Osteocyte (in vitro differentiated cells): ENCODE measurements around the gene TRPC1. TPM values are rescaled to one million over a fixed set of nuclear protein-coding genes. Genes with fewer than 3 reads are reported as not detected.

ENCODE experiments used
- DNase-seq: peaks from one replicate; pipeline ENCODE4 v3.0.0; 2021; ENCODE audit warnings: mixed read lengths; ENCODE audit not compliant: unreplicated experiment; ENCODE audit errors: extremely low spot score
- H3K27ac Mint-ChIP-seq: one replicate; pipeline ENCODE4 v1.8.0; 2021; ENCODE audit warnings: mild to moderate bottlenecking, mixed read lengths; ENCODE audit not compliant: unreplicated experiment
- H3K27me3 Mint-ChIP-seq: one replicate; pipeline ENCODE4 v1.8.0; 2021; ENCODE audit warnings: mixed read lengths; ENCODE audit not compliant: unreplicated experiment
- H3K36me3 Mint-ChIP-seq: one replicate; pipeline ENCODE4 v1.8.0; 2021; ENCODE audit warnings: mixed read lengths; ENCODE audit not compliant: unreplicated experiment
- H3K4me1 Mint-ChIP-seq: one replicate; pipeline ENCODE4 v1.8.0; 2021; ENCODE audit warnings: mixed read lengths; ENCODE audit not compliant: unreplicated experiment
- H3K4me3 Mint-ChIP-seq: one replicate; pipeline ENCODE4 v1.8.0; 2021; ENCODE audit warnings: mild to moderate bottlenecking, moderate library complexity, mixed read lengths; ENCODE audit not compliant: unreplicated experiment
- H3K9me3 Mint-ChIP-seq: one replicate; pipeline ENCODE4 v1.8.0; 2021; ENCODE audit warnings: mixed read lengths; ENCODE audit not compliant: unreplicated experiment
- total RNA-seq: library from RNA; stranded (reverse); gene quantifications from 2 replicates; pipeline ENCODE4 v1.2.1, GENCODE V29; 2021
- TF ChIP-seq, protein P1 (sequence below): fragments of 200-600 bp; sonication (generic); IDR thresholded peaks from 2 replicates; pipeline ENCODE4 v1.5.0; 2021; ENCODE audit warnings: antibody characterized with exemption, mild to moderate bottlenecking, moderate library complexity

TRPC1 gene
- total RNA-seq, 1 donor from 2014 or later = 18.6 TPM

DNA sequence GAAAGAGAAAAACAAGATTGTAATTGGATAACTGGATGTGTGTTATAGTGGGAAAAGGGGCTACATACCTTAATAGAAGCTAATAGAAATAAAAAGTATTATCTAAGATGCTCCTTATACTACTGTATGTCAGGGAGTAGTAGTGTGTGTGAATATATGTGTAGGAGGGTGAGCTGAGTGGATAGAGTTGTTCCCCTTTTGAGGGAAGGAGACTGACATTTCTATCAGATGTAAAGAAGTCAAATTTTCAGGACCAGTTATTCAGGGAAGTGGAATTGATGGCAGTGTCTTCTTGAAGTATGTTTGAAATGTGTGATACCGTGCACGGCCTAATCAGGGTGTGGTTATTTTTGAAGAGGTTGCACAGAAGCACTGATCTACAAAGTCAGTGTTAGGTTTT, 116.0 kb downstream of the TRPC1 start:
- Mint-ChIP-seq H3K27ac (no peak overlapping the region), H3K4me3 (no peak overlapping the region), H3K27me3 (no peaks in the 10 kb centered on the region), H3K36me3 (peaks cover 5% of the 10 kb centered on the region), H3K9me3 (no peaks in the 10 kb centered on the region), H3K4me1 (no peaks in the 10 kb centered on the region)
- TF ChIP-seq, protein P1, sequence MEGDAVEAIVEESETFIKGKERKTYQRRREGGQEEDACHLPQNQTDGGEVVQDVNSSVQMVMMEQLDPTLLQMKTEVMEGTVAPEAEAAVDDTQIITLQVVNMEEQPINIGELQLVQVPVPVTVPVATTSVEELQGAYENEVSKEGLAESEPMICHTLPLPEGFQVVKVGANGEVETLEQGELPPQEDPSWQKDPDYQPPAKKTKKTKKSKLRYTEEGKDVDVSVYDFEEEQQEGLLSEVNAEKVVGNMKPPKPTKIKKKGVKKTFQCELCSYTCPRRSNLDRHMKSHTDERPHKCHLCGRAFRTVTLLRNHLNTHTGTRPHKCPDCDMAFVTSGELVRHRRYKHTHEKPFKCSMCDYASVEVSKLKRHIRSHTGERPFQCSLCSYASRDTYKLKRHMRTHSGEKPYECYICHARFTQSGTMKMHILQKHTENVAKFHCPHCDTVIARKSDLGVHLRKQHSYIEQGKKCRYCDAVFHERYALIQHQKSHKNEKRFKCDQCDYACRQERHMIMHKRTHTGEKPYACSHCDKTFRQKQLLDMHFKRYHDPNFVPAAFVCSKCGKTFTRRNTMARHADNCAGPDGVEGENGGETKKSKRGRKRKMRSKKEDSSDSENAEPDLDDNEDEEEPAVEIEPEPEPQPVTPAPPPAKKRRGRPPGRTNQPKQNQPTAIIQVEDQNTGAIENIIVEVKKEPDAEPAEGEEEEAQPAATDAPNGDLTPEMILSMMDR = no peak
- no peak for DNase-seq

DNA sequence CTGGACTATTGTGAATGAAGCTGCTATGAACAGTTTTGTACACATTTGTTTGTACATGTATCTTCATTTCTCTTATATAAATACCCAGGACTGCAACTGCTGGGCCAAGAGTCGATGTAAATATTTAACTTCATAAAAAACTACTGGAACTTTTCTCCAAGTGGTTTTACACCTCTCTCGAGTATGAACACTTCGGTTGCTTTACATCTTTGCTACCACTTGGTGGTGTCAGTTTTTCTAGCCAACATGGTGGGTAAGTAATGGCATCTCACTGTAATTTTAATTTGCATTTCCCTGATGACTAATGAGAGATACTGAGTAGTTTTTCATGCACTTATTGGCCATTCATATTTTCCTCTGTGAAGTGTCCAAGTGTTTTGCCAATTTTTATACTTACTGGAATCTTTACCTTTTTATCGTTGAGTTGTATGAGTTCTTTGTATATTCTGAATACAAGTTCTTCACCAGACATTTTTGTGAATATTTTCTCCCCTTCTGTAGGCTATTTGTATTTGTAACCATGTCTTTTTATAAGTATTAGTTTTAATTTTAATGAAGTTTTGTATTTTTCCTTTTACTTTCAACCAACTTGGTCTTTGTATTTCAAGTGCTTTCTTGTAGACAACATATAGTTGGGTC, 120.6 kb downstream of the TRPC1 start:
- Mint-ChIP-seq H3K4me1 (no peaks in the 10 kb centered on the region), H3K4me3 (no peak overlapping the region), H3K36me3 (no peaks in the 10 kb centered on the region), H3K27ac (no peak overlapping the region), H3K9me3 (no peaks in the 10 kb centered on the region), H3K27me3 (no peaks in the 10 kb centered on the region)
- TF ChIP-seq, protein P1 = peak; percentile 55
- no peak for DNase-seq

GRCh38 chr3:142846779-142847577, 123.1 kb downstream of the TRPC1 start:
- DNase-seq = no peak
- no peaks in the 10 kb centered on the region for H3K27me3 Mint-ChIP-seq
- no peaks in the 10 kb centered on the region for H3K4me1 Mint-ChIP-seq
- no peak overlapping the region for H3K27ac Mint-ChIP-seq
- H3K36me3 Mint-ChIP-seq = no peaks in the 10 kb centered on the region
- TF ChIP-seq, protein P1 = no peak
- H3K9me3 Mint-ChIP-seq = no peaks in the 10 kb centered on the region
- H3K4me3 Mint-ChIP-seq = no peak overlapping the region

GRCh38 chr3:142849148-142849547, 125.3 kb downstream of the TRPC1 start:
- TF ChIP-seq, protein P1 = no peak
- Mint-ChIP-seq H3K27ac (no peak overlapping the region), H3K27me3 (no peaks in the 10 kb centered on the region), H3K9me3 (no peaks in the 10 kb centered on the region), H3K36me3 (no peaks in the 10 kb centered on the region), H3K4me3 (no peak overlapping the region), H3K4me1 (peaks cover 6% of the 10 kb centered on the region)
- DNase-seq = no peak

- H3K27ac Mint-ChIP-seq = no peak overlapping the region
- H3K9me3 Mint-ChIP-seq = no peaks in the 10 kb centered on the region
- H3K4me3 Mint-ChIP-seq = no peak overlapping the region
- peaks cover 6% of the 10 kb centered on the region for H3K4me1 Mint-ChIP-seq
- TF ChIP-seq, protein P1 = no peak
- H3K36me3 Mint-ChIP-seq = no peaks in the 10 kb centered on the region
- no peak for DNase-seq
- H3K27me3 Mint-ChIP-seq = no peaks in the 10 kb centered on the region
Measured at GRCh38 chr3:142850395-142851023, 126.7 kb downstream of the TRPC1 start.
